Measurements from ENCODE around the gene DISC1. TPM values are rescaled to one million over a fixed set of nuclear protein-coding genes. Genes with fewer than 3 reads are reported as not detected.

Gene DISC1
- total and polyA plus RNA-seq, 2 donors (not counting 3 experiments of a cell fraction or from before 2014, with no cell fraction given) = 3.3 to 14.7 TPM

DNA sequence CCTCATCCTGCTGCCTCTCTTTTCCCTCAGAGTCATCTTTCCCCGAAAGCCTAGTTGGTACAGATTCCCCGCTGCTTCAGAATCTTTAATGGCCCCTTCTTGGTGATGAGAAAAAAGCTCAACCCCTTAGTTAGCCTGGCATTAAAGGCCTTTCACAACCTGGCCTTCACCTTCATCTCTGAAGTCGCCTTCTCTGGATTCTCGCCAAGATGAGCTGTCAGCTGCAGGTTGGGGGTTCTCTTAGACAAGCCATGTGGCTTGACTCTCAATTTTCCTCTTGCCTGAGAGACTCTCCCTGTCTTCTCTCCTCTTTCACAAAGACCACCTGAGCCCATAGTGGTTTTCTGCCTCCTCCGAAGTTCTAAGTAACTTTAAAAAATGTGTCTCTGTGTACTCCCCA, 15.5 kb upstream of the DISC1 start:
- Histone ChIP-seq H3K27ac (ENCODE audit: insufficient read depth, low read depth, low read length) (no peak overlapping the region), H3K27me3 (ENCODE audit: control insufficient read depth in 2 of 2, insufficient read depth in 2 of 2, low read length in 2 of 2) (peaks cover 16 to 18% of the 10 kb centered on the region in 2 experiments), H3K4me2 (ENCODE audit: insufficient read depth, low read length) (no peak overlapping the region), H3K9ac (replicated peaks; ENCODE audit: extremely low read depth, insufficient read depth, low read length) (no peak overlapping the region), H3K79me2 (ENCODE audit: control insufficient read depth, insufficient read depth, low read length) (no peaks in the 10 kb centered on the region), H3K4me3 (replicated peaks in 1 of 3; ENCODE audit: insufficient read depth in 1 of 3, low read depth in 1 of 3, low read length in 3 of 3) (no peak overlapping the region), H4K20me1 (replicated peaks; ENCODE audit: control insufficient read depth, extremely low read depth, insufficient read depth, low read length) (no peaks in the 10 kb centered on the region), H2AFZ (ENCODE audit: low read depth, low read length) (no peak overlapping the region), H3K9me1 (replicated peaks; ENCODE audit: control insufficient read depth, extremely low read depth, insufficient read depth, low read length) (no peaks in the 10 kb centered on the region), H3K4me1 (ENCODE audit: control insufficient read depth, extremely low read depth, insufficient read depth, low read length) (no peaks in the 10 kb centered on the region), H3K36me3 (ENCODE audit: control insufficient read depth in 2 of 2, extremely low read depth in 1 of 2, insufficient read depth in 2 of 2, low read length in 2 of 2) (no peaks in the 10 kb centered on the region), H3K9me3 (replicated peaks; ENCODE audit: control insufficient read depth, insufficient read depth, low read length) (no peaks in the 10 kb centered on the region)
- CTCF ChIA-PET = no interaction called here
- POLR2A ChIA-PET = no interaction called here
- FAIRE-seq (no peak), DNase-seq (ENCODE audit: low read depth, low spot score) (no peak)
- dilution Hi-C loops (cut with MboI; ENCODE audit: extremely low pct_ligation_motif_present, low sequenced_read_pairs) = no loop called here
- intact Hi-C loops (cut with micrococcal nuclease) = no loop called here
- no TSS peak for BruUV-seq (replicated peaks)
- no peak for TF ChIP-seq POLR2A (IDR thresholded peaks at IDR 0.05; ENCODE audit: low read depth, low read length)
- no peak for TF ChIP-seq FOS (IDR thresholded peaks at IDR 0.05; ENCODE audit: borderline replicate concordance, insufficient read depth, low read length)
- TF ChIP-seq JUN (IDR thresholded peaks at IDR 0.05; ENCODE audit: borderline replicate concordance, insufficient read depth, insufficient read length, low read depth) = no peak
- TF ChIP-seq GATA2 (IDR thresholded peaks at IDR 0.05; ENCODE audit: insufficient read depth, insufficient read length, low read depth, low read length) = no peak
- no peak for TF ChIP-seq EZH2 (IDR thresholded peaks at IDR 0.05; ENCODE audit: borderline replicate concordance, low read depth, low read length, severe bottlenecking)
- TF ChIP-seq, protein P1, sequence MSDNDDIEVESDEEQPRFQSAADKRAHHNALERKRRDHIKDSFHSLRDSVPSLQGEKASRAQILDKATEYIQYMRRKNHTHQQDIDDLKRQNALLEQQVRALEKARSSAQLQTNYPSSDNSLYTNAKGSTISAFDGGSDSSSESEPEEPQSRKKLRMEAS (IDR thresholded peaks at IDR 0.05; ENCODE audit: insufficient read depth, insufficient read length) = no peak
- TF ChIP-seq, protein P2, sequence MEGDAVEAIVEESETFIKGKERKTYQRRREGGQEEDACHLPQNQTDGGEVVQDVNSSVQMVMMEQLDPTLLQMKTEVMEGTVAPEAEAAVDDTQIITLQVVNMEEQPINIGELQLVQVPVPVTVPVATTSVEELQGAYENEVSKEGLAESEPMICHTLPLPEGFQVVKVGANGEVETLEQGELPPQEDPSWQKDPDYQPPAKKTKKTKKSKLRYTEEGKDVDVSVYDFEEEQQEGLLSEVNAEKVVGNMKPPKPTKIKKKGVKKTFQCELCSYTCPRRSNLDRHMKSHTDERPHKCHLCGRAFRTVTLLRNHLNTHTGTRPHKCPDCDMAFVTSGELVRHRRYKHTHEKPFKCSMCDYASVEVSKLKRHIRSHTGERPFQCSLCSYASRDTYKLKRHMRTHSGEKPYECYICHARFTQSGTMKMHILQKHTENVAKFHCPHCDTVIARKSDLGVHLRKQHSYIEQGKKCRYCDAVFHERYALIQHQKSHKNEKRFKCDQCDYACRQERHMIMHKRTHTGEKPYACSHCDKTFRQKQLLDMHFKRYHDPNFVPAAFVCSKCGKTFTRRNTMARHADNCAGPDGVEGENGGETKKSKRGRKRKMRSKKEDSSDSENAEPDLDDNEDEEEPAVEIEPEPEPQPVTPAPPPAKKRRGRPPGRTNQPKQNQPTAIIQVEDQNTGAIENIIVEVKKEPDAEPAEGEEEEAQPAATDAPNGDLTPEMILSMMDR (IDR thresholded peaks at IDR 0.05; ENCODE audit: extremely low read depth in 1 of 2, insufficient read depth in 1 of 2, low read depth in 1 of 2, low read length in 2 of 2) = no peak
- TF ChIP-seq MYC (IDR thresholded peaks at IDR 0.05; ENCODE audit: low read depth, low read length) = no peak
- TF ChIP-seq POLR2AphosphoS5 (IDR thresholded peaks at IDR 0.05; ENCODE audit: insufficient read depth, low read depth, low read length) = no peak
